B cell (primary cell): ENCODE measurements around the gene DUSP5. TPM values are rescaled to one million over a fixed set of nuclear protein-coding genes. Genes with fewer than 3 reads are reported as not detected.
A peak's percentile ranks its signal among the peaks of the same experiment; 100 is the strongest.

Experiments used
- ATAC-seq: fragments of 200-7000 bp; cut with Tn5 transposase; one replicate; pipeline ENCODE4 v1.10.0; 2021; ENCODE audit warnings: low read depth, mild to moderate bottlenecking, moderate number of reproducible peaks, moderate library complexity
- CTCF ChIA-PET: fragments of 350-600 bp; sonication (Branson Sonifier 250); formaldehyde crosslinking; loops from one replicate; lab custom pipeline; 2021; ENCODE audit warnings: antibody characterized with exemption, inconsistent platforms; lab: Charles Lee
- POLR2A ChIA-PET: fragments of 350-600 bp; sonication (Branson Sonifier 250); formaldehyde crosslinking; loops from one replicate; lab custom pipeline; 2021; ENCODE audit warnings: antibody characterized with exemption; lab: Charles Lee
- DNase-seq: peaks from one replicate; pipeline ENCODE4 v3.0.0; 2013
- H2AFZ ChIP-seq: 2 replicates; pipeline ENCODE4 v1.6.1; 2012; ENCODE audit warnings: mild to moderate bottlenecking, low read depth, low read length; ENCODE audit not compliant: insufficient read depth, poor library complexity, severe bottlenecking
- H3K27ac ChIP-seq, 2 donors: 1 replicate in 1 of 2; 2 replicates in 1 of 2; pipeline ENCODE4 v1.5.1; 2012 to 2013; ENCODE audit warnings: low read length in 2 of 2, mild to moderate bottlenecking in 2 of 2, moderate library complexity in 1 of 2
- H3K27me3 ChIP-seq, 4 experiments: fragments of 200-600 bp in 1 of 4; sonication (generic) in 1 of 4; replicated peaks in 1 of 4; 1 replicate in 2 of 4; 2 replicates in 2 of 4; pipeline versions ENCODE4 v1.6.1 to v1.7.0; 2013 to 2016; ENCODE audit warnings: low read length in 3 of 4, mild to moderate bottlenecking in 2 of 4, mixed read lengths in 1 of 4, moderate library complexity in 1 of 4; ENCODE audit not compliant: insufficient read depth in 4 of 4, control insufficient read depth in 3 of 4; ENCODE audit errors: control extremely low read depth in 1 of 4
- H3K36me3 ChIP-seq, 2 experiments: replicated peaks in 1 of 2; 1 replicate in 1 of 2; 2 replicates in 1 of 2; pipeline versions ENCODE4 v1.6.1 to v1.7.1; 2013; ENCODE audit warnings: low read length in 1 of 2; ENCODE audit not compliant: insufficient read depth in 2 of 2, control insufficient read depth in 1 of 2; ENCODE audit errors: control extremely low read depth in 1 of 2, extremely low read depth in 1 of 2
- H3K4me1 ChIP-seq, 2 donors: fragments of 200-600 bp in 1 of 2; sonication (generic) in 1 of 2; 1 replicate in 1 of 2; 2 replicates in 1 of 2; pipeline versions ENCODE4 v1.5.1 to v1.6.1; 2013 to 2017; ENCODE audit warnings: low read length in 2 of 2; ENCODE audit not compliant: control insufficient read depth in 2 of 2, insufficient read depth in 2 of 2
- H3K4me2 ChIP-seq: replicated peaks from 2 replicates; pipeline ENCODE3; 2012; ENCODE audit warnings: mild to moderate bottlenecking, low read depth, low read length; ENCODE audit not compliant: poor library complexity, severe bottlenecking
- H3K4me3 ChIP-seq, 5 experiments: fragments of 200-600 bp in 1 of 5; sonication (generic) in 1 of 5; 1 replicate in 3 of 5; 2 replicates in 2 of 5; pipeline versions ENCODE4 v1.5.1 to v1.7.0; 2011 to 2016; ENCODE audit warnings: low read length in 4 of 5, mild to moderate bottlenecking in 4 of 5, low read depth in 2 of 5, control low read depth in 1 of 5, moderate library complexity in 1 of 5; ENCODE audit not compliant: insufficient read depth in 1 of 5; ENCODE audit errors: control extremely low read depth in 1 of 5, extremely low read depth in 1 of 5
- H3K79me2 ChIP-seq: fragments of 200-600 bp; sonication (generic); one replicate; pipeline ENCODE4 v1.6.0; 2016; ENCODE audit warnings: low read length; ENCODE audit not compliant: control insufficient read depth, insufficient read depth
- H3K9ac ChIP-seq: fragments of 200-600 bp; sonication (generic); 2 replicates; pipeline ENCODE4 v1.6.1; 2017; ENCODE audit warnings: mild to moderate bottlenecking, low read length, moderate library complexity
- H3K9me3 ChIP-seq, 3 donors: one replicate each; pipeline versions ENCODE4 v1.6.1 to v1.7.1; 2013; ENCODE audit warnings: low read length in 2 of 3; ENCODE audit not compliant: control insufficient read depth in 2 of 3, insufficient read depth in 1 of 3; ENCODE audit errors: control extremely low read depth in 1 of 3
- H4K20me1 ChIP-seq: 2 replicates; pipeline ENCODE4 v1.6.0; 2012; ENCODE audit warnings: mild to moderate bottlenecking, low read length; ENCODE audit not compliant: insufficient read depth, control insufficient read depth, poor library complexity, severe bottlenecking
- H3K27ac Mint-ChIP-seq: one replicate; pipeline ENCODE4 v1.8.0; 2021; ENCODE audit warnings: mixed read lengths
- H3K27me3 Mint-ChIP-seq: one replicate; pipeline ENCODE4 v1.8.0; 2021; ENCODE audit warnings: mixed read lengths
- H3K4me1 Mint-ChIP-seq: one replicate; pipeline ENCODE4 v1.8.0; 2021; ENCODE audit warnings: mixed read lengths
- H3K4me3 Mint-ChIP-seq: one replicate; pipeline ENCODE4 v1.8.0; 2021; ENCODE audit warnings: mixed read lengths
- H3K9me3 Mint-ChIP-seq: one replicate; pipeline ENCODE4 v1.8.0; 2022; ENCODE audit warnings: mixed read lengths; ENCODE audit not compliant: insufficient read depth
- EZH2 ChIP-seq: IDR thresholded peaks from 2 replicates; pipeline ENCODE4 v1.6.1; 2012; ENCODE audit warnings: borderline replicate concordance, low read depth, mild to moderate bottlenecking, moderate library complexity, low read length; ENCODE audit not compliant: insufficient read depth, poor library complexity, severe bottlenecking
- WGBS: methylation state at CpG from one replicate; pipeline ENCODE4 v1.1.5; 2013; ENCODE audit warnings: missing lambda C conversion rate; ENCODE audit not compliant: insufficient coverage; 5-methylcytosine and 5-hydroxymethylcytosine counted together
- intact Hi-C: fragments of 100-400 bp; cut with micrococcal nuclease; formaldehyde crosslinking; loops from one replicate; pipeline ENCODE4 v1.10.0; 2022
- polyA plus RNA-seq: library from polyadenylated mRNA; depleted of rRNA; stranded (reverse); fragments of >200 nt; gene quantifications from 2 replicates; pipeline ENCODE4 v1.2.3, GENCODE V29; 2012
- total RNA-seq, 2 donors: library from RNA; stranded (reverse); fragments of 120-200 nt in 1 of 2; gene quantifications; 1 replicate in 1 of 2; 2 replicates in 1 of 2; pipeline versions ENCODE4 v1.2.3 to v1.2.4, GENCODE V29; 2013 to 2022
- TF ChIP-seq, protein P1 (sequence below): fragments of 200-600 bp; IDR thresholded peaks from one replicate; pipeline ENCODE4 v1.8.0; 2022; ENCODE audit warnings: antibody characterized with exemption, mild to moderate bottlenecking

The DUSP5 gene
- total and polyA plus RNA-seq, 2 donors (not counting 1 experiment from before 2014, with no cell fraction given): 10.0 to 71.0 TPM

DNA sequence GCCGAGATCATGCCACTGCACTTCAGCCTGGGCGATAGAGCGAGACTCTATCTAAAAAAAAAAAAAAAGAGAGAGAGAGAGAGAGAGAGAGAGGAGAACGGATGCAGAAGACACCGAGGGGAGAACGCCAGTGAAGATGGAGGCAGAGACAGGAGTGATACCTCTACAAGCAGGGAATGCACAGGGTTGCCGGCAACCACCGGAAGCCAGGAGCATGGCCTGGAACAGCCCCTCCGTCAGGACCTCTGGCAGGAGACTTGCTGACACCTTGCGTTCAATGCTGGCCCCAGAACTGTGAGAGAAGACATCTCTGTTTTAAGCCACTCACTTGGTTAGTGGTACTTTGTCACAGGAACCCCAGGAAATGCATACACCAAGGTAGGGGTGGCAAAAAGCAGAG lies 38.1 kb upstream of the DUSP5 start:
- Histone ChIP-seq H3K4me2 (peak overlapping the region; percentile 46), H3K9ac (no peak overlapping the region), H3K79me2 (no peaks in the 10 kb centered on the region), H3K27ac (peak overlapping the region in 1 of 2 donors; percentile 45), H3K27me3 (no peaks in the 10 kb centered on the region), H3K4me3 (no peak overlapping the region), H4K20me1 (no peaks in the 10 kb centered on the region), H3K4me1 (peaks cover 75 to 76% of the 10 kb centered on the region in 2 donors), H3K36me3 (no peaks in the 10 kb centered on the region), H2AFZ (no peak overlapping the region), H3K9me3 (no peaks in the 10 kb centered on the region)
- H3K27ac Mint-ChIP-seq: peak overlapping the region; percentile 50
- intact Hi-C loops: loop anchor here (2.0 to 5.0 kb wide), 2 partner anchors 47 to 103 kb away; no protein-coding TSS in a partner anchor
- DNase-seq: peak; percentile 30
- H3K27me3 Mint-ChIP-seq: peaks cover 8% of the 10 kb centered on the region
- CTCF ChIA-PET: interaction anchor here (1.6 to 2.1 kb wide), 2 partner anchors 87 to 105 kb away, joined by 5 to 7 read pairs; no protein-coding TSS in a partner anchor
- ATAC-seq: no peak
- 96% methylated on average over 4 of the region's 10 CpGs for WGBS
- H3K4me3 Mint-ChIP-seq: peak overlapping the region; percentile 40
- peaks cover 75% of the 10 kb centered on the region for H3K4me1 Mint-ChIP-seq
- TF ChIP-seq, protein P1, sequence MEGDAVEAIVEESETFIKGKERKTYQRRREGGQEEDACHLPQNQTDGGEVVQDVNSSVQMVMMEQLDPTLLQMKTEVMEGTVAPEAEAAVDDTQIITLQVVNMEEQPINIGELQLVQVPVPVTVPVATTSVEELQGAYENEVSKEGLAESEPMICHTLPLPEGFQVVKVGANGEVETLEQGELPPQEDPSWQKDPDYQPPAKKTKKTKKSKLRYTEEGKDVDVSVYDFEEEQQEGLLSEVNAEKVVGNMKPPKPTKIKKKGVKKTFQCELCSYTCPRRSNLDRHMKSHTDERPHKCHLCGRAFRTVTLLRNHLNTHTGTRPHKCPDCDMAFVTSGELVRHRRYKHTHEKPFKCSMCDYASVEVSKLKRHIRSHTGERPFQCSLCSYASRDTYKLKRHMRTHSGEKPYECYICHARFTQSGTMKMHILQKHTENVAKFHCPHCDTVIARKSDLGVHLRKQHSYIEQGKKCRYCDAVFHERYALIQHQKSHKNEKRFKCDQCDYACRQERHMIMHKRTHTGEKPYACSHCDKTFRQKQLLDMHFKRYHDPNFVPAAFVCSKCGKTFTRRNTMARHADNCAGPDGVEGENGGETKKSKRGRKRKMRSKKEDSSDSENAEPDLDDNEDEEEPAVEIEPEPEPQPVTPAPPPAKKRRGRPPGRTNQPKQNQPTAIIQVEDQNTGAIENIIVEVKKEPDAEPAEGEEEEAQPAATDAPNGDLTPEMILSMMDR: no peak
- TF ChIP-seq EZH2: no peak
- no peaks in the 10 kb centered on the region for H3K9me3 Mint-ChIP-seq
- POLR2A ChIA-PET: interaction anchor here (0.8 to 1.9 kb wide), 2 partner anchors 37 to 45 kb away, joined by 3 to 6 read pairs; no protein-coding TSS in a partner anchor

DNA sequence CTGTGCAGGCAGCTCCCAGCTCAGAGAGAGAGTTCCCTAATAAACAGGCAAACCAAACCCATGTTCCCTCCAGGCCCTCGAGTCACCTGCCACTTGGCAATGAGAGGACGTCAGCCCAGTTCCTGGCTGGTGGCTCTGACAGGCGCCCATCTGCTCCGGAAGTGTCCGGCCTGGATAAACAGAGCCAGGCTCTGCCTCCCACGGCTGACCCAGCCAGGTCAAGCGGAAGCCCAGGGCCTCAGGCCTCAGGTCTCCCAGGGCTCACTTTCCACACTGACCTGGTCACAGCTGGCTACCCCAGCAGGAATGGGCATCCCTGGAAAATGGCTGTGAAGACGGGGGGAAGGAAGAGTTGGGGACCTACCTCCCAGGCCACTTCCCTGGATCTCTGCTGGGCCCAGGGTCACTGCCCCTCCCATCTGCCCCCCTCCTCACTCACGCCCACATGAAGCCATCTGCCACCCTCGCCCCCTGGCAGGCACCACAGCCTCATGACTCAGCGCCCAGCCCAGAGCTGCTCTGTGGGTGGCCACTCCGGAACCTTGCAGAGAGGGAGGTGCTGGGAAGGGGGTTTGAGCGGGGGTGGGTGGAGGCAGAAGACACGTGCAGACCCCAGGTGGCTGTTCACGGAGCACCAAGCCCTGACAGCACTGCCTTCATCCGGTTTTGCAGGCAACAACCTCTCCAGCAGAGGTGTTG lies 37.4 kb upstream of the DUSP5 start:
- Histone ChIP-seq H2AFZ (no peak overlapping the region), H3K27me3 (no peaks in the 10 kb centered on the region), H3K36me3 (no peaks in the 10 kb centered on the region), H3K9ac (no peak overlapping the region), H3K4me3 (no peak overlapping the region), H3K27ac (peak overlapping the region in 1 of 2 donors; percentile 45), H3K9me3 (no peaks in the 10 kb centered on the region), H4K20me1 (no peaks in the 10 kb centered on the region), H3K79me2 (no peaks in the 10 kb centered on the region), H3K4me1 (peaks cover 72 to 74% of the 10 kb centered on the region in 2 donors), H3K4me2 (peak overlapping the region; percentile 46)
- no peak for TF ChIP-seq EZH2
- TF ChIP-seq, protein P1: no peak
- CTCF ChIA-PET: interaction anchor here (0.9 to 2.1 kb wide), 3 partner anchors 49 to 106 kb away, joined by 3 to 7 read pairs (median 5); no protein-coding TSS in a partner anchor
- H3K27ac Mint-ChIP-seq: peak overlapping the region; percentile 86
- intact Hi-C loops: loop anchor here (2.0 kb wide), 1 partner anchor 77 kb away; no protein-coding TSS in a partner anchor
- H3K4me1 Mint-ChIP-seq: peaks cover 73% of the 10 kb centered on the region
- ATAC-seq: peak; percentile 68
- 41% methylated on average over 13 of the region's 16 CpGs for WGBS
- peak; percentile 53 for DNase-seq
- H3K9me3 Mint-ChIP-seq: no peaks in the 10 kb centered on the region
- H3K4me3 Mint-ChIP-seq: peak overlapping the region; percentile 65
- peaks cover 8% of the 10 kb centered on the region for H3K27me3 Mint-ChIP-seq
- POLR2A ChIA-PET: interaction anchor here (1.9 kb wide), 1 partner anchor 46 kb away, joined by 6 read pairs; no protein-coding TSS in a partner anchor
